GM12878 (cell line): Measurements from ENCODE around the gene THNSL1. TPM values are rescaled to one million over a fixed set of nuclear protein-coding genes. Genes with fewer than 3 reads are reported as not detected.
A peak's percentile ranks its signal among the peaks of the same experiment; 100 is the strongest.

Experiments
- ATAC-seq: fragments of 200-7000 bp; cut with Tn5 transposase; 3 replicates; pipeline ENCODE4 v1.9.1; 2020; ENCODE audit warnings: mild to moderate bottlenecking, moderate library complexity
- BruUV-seq: library from RNA; stranded (reverse); fragments of 400-500 nt; replicated peaks from 2 replicates; lab custom pipeline; 2021; lab: Mats Ljungman, UMichigan
- CTCF ChIA-PET: fragments of 300-600 bp; sonication (Branson Sonifier 250); formaldehyde crosslinking; extraction: SDS; loops from one replicate; lab custom pipeline; 2021; ENCODE audit warnings: inconsistent platforms; lab: Yijun Ruan, JAX
- POLR2A ChIA-PET: fragments of 350-600 bp; formaldehyde crosslinking; extraction: SDS; loops from one replicate; lab custom pipeline; 2021; ENCODE audit warnings: inconsistent platforms; lab: Charles Lee
- RAD21 ChIA-PET: fragments of 300-600 bp; sonication (Branson Sonifier 250); formaldehyde crosslinking; loops from one replicate; lab custom pipeline; 2023; ENCODE audit warnings: antibody characterized with exemption; ENCODE audit not compliant: unreplicated experiment; lab: Charles Lee
- SMC1A ChIA-PET: fragments of 300-600 bp; sonication (Branson Sonifier 250); formaldehyde crosslinking; loops from one replicate; lab custom pipeline; 2023; ENCODE audit not compliant: unreplicated experiment, uncharacterized antibody; lab: Charles Lee
- DNase-seq: peaks from one replicate; pipeline ENCODE4 v3.0.0-alpha.2; 2011; ENCODE audit warnings: low read depth, low spot score
- FAIRE-seq: peaks from 3 replicates; lab custom pipeline; 2011; peaks lifted over from hg19 to GRCh38; lab: Jason Lieb, UNC
- H2AFZ ChIP-seq: 2 replicates; pipeline ENCODE4 v1.6.0; 2011; ENCODE audit warnings: low read depth, low read length, control low read depth; ENCODE audit not compliant: control insufficient read depth
- H3K27ac ChIP-seq: 2 replicates; pipeline ENCODE4 v1.5.1; 2011; ENCODE audit warnings: control low read depth; ENCODE audit not compliant: control insufficient read depth, insufficient read depth
- H3K27me3 ChIP-seq, 2 experiments: replicated peaks in 1 of 2; 2 replicates each; pipeline versions ENCODE4 v1.6.0 to v1.6.1; 2011; ENCODE audit warnings: low read length in 1 of 2; ENCODE audit not compliant: control insufficient read depth in 2 of 2, insufficient read depth in 2 of 2
- H3K36me3 ChIP-seq, 2 experiments: 2 replicates each; pipeline ENCODE4 v1.5.1; 2011; ENCODE audit warnings: low read length in 1 of 2; ENCODE audit not compliant: control insufficient read depth in 2 of 2, insufficient read depth in 2 of 2
- H3K4me1 ChIP-seq: 2 replicates; pipeline ENCODE4 v1.6.1; 2011; ENCODE audit warnings: mild to moderate bottlenecking, low read length, moderate library complexity, mixed read lengths; ENCODE audit not compliant: control insufficient read depth, insufficient read depth
- H3K4me2 ChIP-seq: 2 replicates; pipeline ENCODE4 v1.6.0; 2011; ENCODE audit warnings: control low read depth; ENCODE audit not compliant: control insufficient read depth, insufficient read depth
- H3K4me3 ChIP-seq: fragments of 200-600 bp; sonication (generic); 2 replicates; pipeline ENCODE4 v1.5.1; 2016
- H3K79me2 ChIP-seq: 2 replicates; pipeline ENCODE4 v1.6.0; 2011; ENCODE audit warnings: low read length; ENCODE audit not compliant: control insufficient read depth, insufficient read depth
- H3K9ac ChIP-seq: 2 replicates; pipeline ENCODE4 v1.8.0; 2011; ENCODE audit warnings: low read length, control low read depth, mixed read lengths; ENCODE audit not compliant: control insufficient read depth, insufficient read depth
- H3K9me3 ChIP-seq: replicated peaks from 3 replicates; pipeline ENCODE4 v1.5.1; 2011; ENCODE audit warnings: mild to moderate bottlenecking, low read length; ENCODE audit not compliant: control insufficient read depth, insufficient read depth
- H4K20me1 ChIP-seq: 2 replicates; pipeline ENCODE4 v1.6.0; 2011; ENCODE audit not compliant: control insufficient read depth, insufficient read depth
- BMI1 ChIP-seq: fragments of 450-650 bp; IDR thresholded peaks from 2 replicates; pipeline ENCODE4 v1.6.1; 2016; ENCODE audit warnings: mild to moderate bottlenecking, moderate library complexity, borderline replicate concordance
- FOS ChIP-seq: IDR thresholded peaks from 3 replicates; pipeline ENCODE4 v1.6.1; 2011; ENCODE audit warnings: borderline replicate concordance; ENCODE audit not compliant: insufficient read length; ENCODE audit errors: extremely low read depth
- FOXK2 ChIP-seq: fragments of 450-650 bp; IDR thresholded peaks from 2 replicates; pipeline ENCODE4 v1.6.1; 2017; ENCODE audit warnings: mild to moderate bottlenecking, moderate library complexity
- HDGF ChIP-seq: fragments of 450-650 bp; IDR thresholded peaks from 2 replicates; pipeline ENCODE4 v1.6.1; 2016; ENCODE audit warnings: antibody characterized with exemption
- PKNOX1 ChIP-seq: fragments of 450-650 bp; IDR thresholded peaks from 2 replicates; pipeline ENCODE4 v1.6.1; 2016; ENCODE audit warnings: mild to moderate bottlenecking
- RBBP5 ChIP-seq: fragments of 200-600 bp; sonication (generic); conservative IDR thresholded peaks from 2 replicates; pipeline ENCODE4 v1.6.1; 2016
- RFX5 ChIP-seq: IDR thresholded peaks from 2 replicates; pipeline ENCODE4 v1.6.1; 2011; ENCODE audit warnings: low read depth, low read length, improper control_type of control experiment
- SIN3A ChIP-seq: IDR thresholded peaks from 2 replicates; pipeline ENCODE4 v1.6.1; 2012; ENCODE audit warnings: low read depth, low read length, improper control_type of control experiment
- SMAD1 ChIP-seq: fragments of 450-650 bp; IDR thresholded peaks from 2 replicates; pipeline ENCODE4 v1.6.1; 2018; ENCODE audit warnings: mild to moderate bottlenecking, low read depth; ENCODE audit not compliant: partially characterized antibody
- SREBF2 ChIP-seq: IDR thresholded peaks from 2 replicates; pipeline ENCODE4 v1.6.1; 2012; ENCODE audit warnings: mild to moderate bottlenecking, low read length
- ZBTB40 ChIP-seq: fragments of 450-650 bp; IDR thresholded peaks from 2 replicates; pipeline ENCODE4 v1.6.1; 2016; ENCODE audit warnings: mild to moderate bottlenecking, moderate library complexity, borderline replicate concordance
- ZNF384 ChIP-seq: IDR thresholded peaks from 2 replicates; pipeline ENCODE4 v1.6.1; 2012; ENCODE audit warnings: low read depth, mild to moderate bottlenecking, low read length, improper control_type of control experiment, borderline replicate concordance
- WGBS: methylation state at CpG from one replicate; pipeline ENCODE4 v1.1.6; 2016; ENCODE audit warnings: low lambda C conversion rate; ENCODE audit not compliant: insufficient replicate concordance, insufficient coverage; ENCODE audit errors: missing lambda C conversion rate; 5-methylcytosine and 5-hydroxymethylcytosine counted together
- in situ Hi-C: fragments of 300-500 bp; cut with MboI; formaldehyde crosslinking; loops from 9 replicates; pipeline ENCODE4 v1.14.3; 2018; ENCODE audit warnings: mixed read lengths
- intact Hi-C: fragments of 100-400 bp; cut with micrococcal nuclease; formaldehyde crosslinking; loops from one replicate; pipeline ENCODE4 v1.14.2; 2022; ENCODE audit not compliant: unreplicated experiment
- polyA plus RNA-seq, 11 experiments: library from polyadenylated mRNA; depleted of rRNA in 4 of 11; unstranded in 6 of 11; stranded (reverse) in 5 of 11; fragments of >200 nt; fragmentation: Nextera tagmentation in 4 of 11; fragmentation: Illumina TruSeq in 1 of 11; extraction: Ambion mirVana in 4 of 11; extraction: Trizol in 1 of 11; gene quantifications; 1 replicate in 1 of 11; 2 replicates in 10 of 11; pipeline versions ENCODE4 v1.2.1 to v1.2.3, GENCODE V29; 2011 to 2016; ENCODE audit warnings: inconsistent platforms in 2 of 11, missing spikeins in 2 of 11, low read depth in 1 of 11
- total RNA-seq, 4 experiments: library from RNA; depleted of rRNA in 3 of 4; stranded (reverse); fragments of >200 nt in 3 of 4; fragmentation: Illumina TruSeq in 1 of 4; extraction: Trizol in 1 of 4; gene quantifications; 2 replicates each; pipeline versions ENCODE4 v1.2.1 to v1.2.3, GENCODE V29; 2013 to 2021
- TF ChIP-seq, protein P1 (sequence below): fragments of 450-650 bp; IDR thresholded peaks from 2 replicates; pipeline ENCODE4 v1.6.1; 2017; ENCODE audit warnings: mild to moderate bottlenecking, moderate library complexity

THNSL1 gene
- total and polyA plus RNA-seq, 10 of the 15 experiments (the other 5 are each of a cell fraction or from before 2014, with no cell fraction given), result 4.2 to 17.5 (median 6.2) TPM

DNA sequence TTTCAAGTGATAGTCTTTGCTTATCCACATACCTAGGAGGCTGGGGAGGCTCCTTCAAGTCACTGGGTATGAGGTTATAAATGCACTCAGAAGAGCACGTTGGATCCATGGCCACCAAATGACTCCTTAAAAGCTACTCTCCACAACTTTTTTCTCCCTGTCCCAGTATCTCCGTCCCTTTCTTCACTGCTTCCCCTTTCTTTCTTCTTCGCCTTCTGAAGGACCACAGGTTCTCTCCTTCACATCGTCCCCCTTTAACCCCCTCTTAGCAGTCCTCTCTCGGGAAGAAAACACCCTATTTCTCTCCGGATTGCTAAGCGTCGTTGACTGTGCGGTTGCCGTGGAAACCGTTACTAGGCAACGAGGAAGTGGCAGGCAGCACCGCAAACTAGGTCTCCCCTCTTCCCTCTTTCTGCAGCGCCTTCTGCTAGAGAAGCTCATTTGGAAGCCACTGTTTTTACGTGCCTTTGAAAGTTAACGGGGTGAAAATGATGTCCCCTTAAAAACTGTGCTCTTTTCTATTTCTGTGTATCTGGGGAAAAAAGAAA is 510 bp upstream of the THNSL1 start, which contains the start of gene ENKUR:
Gene ENKUR, minus strand, starts transcription at position 331 of the 548 bp plus-strand sequence. Its CDS starts 222 bp downstream, at position 109.
- H3K9ac ChIP-seq, result peak within 1 kb of the TSS; percentile 86
- peak within 1 kb of the TSS; percentile 81 for H3K4me3 ChIP-seq
- peak within 1 kb of the TSS; percentile 94 for H2AFZ ChIP-seq
- peak within 1 kb of the TSS; percentile 83 for H3K4me2 ChIP-seq
- RAD21 ChIA-PET, result interaction anchor here (0.7 to 1.6 kb wide), 7 partner anchors 20 to 398 kb away, joined by 3 to 12 read pairs (median 5); partner anchors contain the start of gene PRTFDC1
- H3K4me1 ChIP-seq, result peaks cover 4% of the 10 kb centered on the region
- H3K9me3 ChIP-seq, result no peaks in the 10 kb centered on the region; the same call in 2 of the 3 replicates
- DNase-seq (no peak), FAIRE-seq (peak; percentile 82), ATAC-seq (peak; percentile 72)
- H4K20me1 ChIP-seq, result no peaks in the 10 kb centered on the region
- H3K79me2 ChIP-seq, result no peaks in the 10 kb centered on the region; the same call in 1 of the 2 replicates
- WGBS, result 1% methylated on average over 16 of the region's 16 CpGs
- CTCF ChIA-PET, result interaction anchor here (0.8 to 1.1 kb wide), 6 partner anchors 9 to 398 kb away, joined by 3 to 4 read pairs (median 3); no protein-coding TSS in a partner anchor
- intact Hi-C loops (loop anchor here (10.0 kb wide), 2 partner anchors 59 to 291 kb away; partner anchors contain the start of gene ARHGAP21), in situ Hi-C loops (no loop called here)
- no TSS peak for BruUV-seq
- SMC1A ChIA-PET, result interaction anchor here (0.7 to 1.3 kb wide), 6 partner anchors 10 to 92 kb away, joined by 3 to 6 read pairs (median 4); no protein-coding TSS in a partner anchor
- POLR2A ChIA-PET, result interaction anchor here (0.7 to 1.1 kb wide), 4 partner anchors 50 to 808 kb away, joined by 3 to 4 read pairs (median 3); no protein-coding TSS in a partner anchor
- H3K27me3 ChIP-seq, result no peaks in the 10 kb centered on the region
- H3K27ac ChIP-seq, result peak within 1 kb of the TSS; percentile 80
- H3K36me3 ChIP-seq, result no peaks in the 10 kb centered on the region
- no peak for TF ChIP-seq RBBP5
- no peak for TF ChIP-seq SREBF2
- TF ChIP-seq, protein P1, sequence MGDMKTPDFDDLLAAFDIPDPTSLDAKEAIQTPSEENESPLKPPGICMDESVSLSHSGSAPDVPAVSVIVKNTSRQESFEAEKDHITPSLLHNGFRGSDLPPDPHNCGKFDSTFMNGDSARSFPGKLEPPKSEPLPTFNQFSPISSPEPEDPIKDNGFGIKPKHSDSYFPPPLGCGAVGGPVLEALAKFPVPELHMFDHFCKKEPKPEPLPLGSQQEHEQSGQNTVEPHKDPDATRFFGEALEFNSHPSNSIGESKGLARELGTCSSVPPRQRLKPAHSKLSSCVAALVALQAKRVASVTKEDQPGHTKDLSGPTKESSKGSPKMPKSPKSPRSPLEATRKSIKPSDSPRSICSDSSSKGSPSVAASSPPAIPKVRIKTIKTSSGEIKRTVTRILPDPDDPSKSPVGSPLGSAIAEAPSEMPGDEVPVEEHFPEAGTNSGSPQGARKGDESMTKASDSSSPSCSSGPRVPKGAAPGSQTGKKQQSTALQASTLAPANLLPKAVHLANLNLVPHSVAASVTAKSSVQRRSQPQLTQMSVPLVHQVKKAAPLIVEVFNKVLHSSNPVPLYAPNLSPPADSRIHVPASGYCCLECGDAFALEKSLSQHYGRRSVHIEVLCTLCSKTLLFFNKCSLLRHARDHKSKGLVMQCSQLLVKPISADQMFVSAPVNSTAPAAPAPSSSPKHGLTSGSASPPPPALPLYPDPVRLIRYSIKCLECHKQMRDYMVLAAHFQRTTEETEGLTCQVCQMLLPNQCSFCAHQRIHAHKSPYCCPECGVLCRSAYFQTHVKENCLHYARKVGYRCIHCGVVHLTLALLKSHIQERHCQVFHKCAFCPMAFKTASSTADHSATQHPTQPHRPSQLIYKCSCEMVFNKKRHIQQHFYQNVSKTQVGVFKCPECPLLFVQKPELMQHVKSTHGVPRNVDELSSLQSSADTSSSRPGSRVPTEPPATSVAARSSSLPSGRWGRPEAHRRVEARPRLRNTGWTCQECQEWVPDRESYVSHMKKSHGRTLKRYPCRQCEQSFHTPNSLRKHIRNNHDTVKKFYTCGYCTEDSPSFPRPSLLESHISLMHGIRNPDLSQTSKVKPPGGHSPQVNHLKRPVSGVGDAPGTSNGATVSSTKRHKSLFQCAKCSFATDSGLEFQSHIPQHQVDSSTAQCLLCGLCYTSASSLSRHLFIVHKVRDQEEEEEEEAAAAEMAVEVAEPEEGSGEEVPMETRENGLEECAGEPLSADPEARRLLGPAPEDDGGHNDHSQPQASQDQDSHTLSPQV, result no peak
- TF ChIP-seq SIN3A, result peak; percentile 88
- TF ChIP-seq ZBTB40, result peak; percentile 77
- peak; percentile 43; the same call in 1 of the 2 replicates for TF ChIP-seq FOXK2
- 0 out of 2 replicates have a peak, but pooled peaks have one; percentile 6 for TF ChIP-seq HDGF
- TF ChIP-seq ZNF384, result no peak
- peak; percentile 91 for TF ChIP-seq PKNOX1
- TF ChIP-seq RFX5, result 0 out of 2 replicates have a peak, but pooled peaks have one; percentile 52
- TF ChIP-seq BMI1, result peak; percentile 99
- no peak for TF ChIP-seq FOS
- no peak for TF ChIP-seq SMAD1
